Mesothelial cell of epicardium (in vitro differentiated cells): ENCODE measurements around the gene ATAD1. TPM values are rescaled to one million over a fixed set of nuclear protein-coding genes. Genes with fewer than 3 reads are reported as not detected.

Experiments used
- DNase-seq, 2 experiments: peaks; one replicate each; pipeline ENCODE4 v3.0.0; 2021; ENCODE audit warnings: low spot score in 2 of 2; ENCODE audit not compliant: unreplicated experiment in 2 of 2
- H3K27ac Mint-ChIP-seq: 2 replicates; pipeline ENCODE4 v1.8.0; 2021; ENCODE audit warnings: mixed read lengths
- H3K27me3 Mint-ChIP-seq: 2 replicates; pipeline ENCODE4 v1.8.0; 2021; ENCODE audit warnings: low read depth, mixed read lengths
- H3K36me3 Mint-ChIP-seq: 2 replicates; pipeline ENCODE4 v1.8.0; 2021; ENCODE audit warnings: mixed read lengths
- H3K4me1 Mint-ChIP-seq: 2 replicates; pipeline ENCODE4 v1.8.0; 2021; ENCODE audit warnings: mixed read lengths
- H3K4me3 Mint-ChIP-seq: 2 replicates; pipeline ENCODE4 v1.8.0; 2021; ENCODE audit warnings: mild to moderate bottlenecking, moderate library complexity, mixed read lengths
- H3K9me3 Mint-ChIP-seq: 2 replicates; pipeline ENCODE4 v1.8.0; 2021; ENCODE audit warnings: mixed read lengths
- CTCF ChIP-seq: fragments of 200-600 bp; sonication (generic); IDR thresholded peaks from one replicate; pipeline ENCODE4 v1.5.0; 2021; ENCODE audit warnings: antibody characterized with exemption; ENCODE audit not compliant: unreplicated experiment
- total RNA-seq: library from RNA; stranded (reverse); gene quantifications from 3 replicates; pipeline ENCODE4 v1.2.1, GENCODE V29; 2021

ATAD1 gene
- total RNA-seq, 1 donor from 2014 or later: 54.3 TPM

GRCh38 chr10:87842220-87842641 is 24.2 kb upstream of the ATAD1 start:
- H3K4me3 Mint-ChIP-seq: no peak overlapping the region
- H3K9me3 Mint-ChIP-seq: no peaks in the 10 kb centered on the region
- DNase-seq: no peak
- no peaks in the 10 kb centered on the region for H3K27me3 Mint-ChIP-seq
- no peaks in the 10 kb centered on the region for H3K36me3 Mint-ChIP-seq
- H3K4me1 Mint-ChIP-seq: peaks cover 15% of the 10 kb centered on the region
- H3K27ac Mint-ChIP-seq: no peak overlapping the region
- no peak for TF ChIP-seq CTCF

GRCh38 chr10:87841186-87841585 is 23.2 kb upstream of the ATAD1 start:
- H3K27ac Mint-ChIP-seq: no peak overlapping the region
- H3K36me3 Mint-ChIP-seq: no peaks in the 10 kb centered on the region
- H3K4me3 Mint-ChIP-seq: no peak overlapping the region
- peaks cover 13% of the 10 kb centered on the region for H3K4me1 Mint-ChIP-seq
- TF ChIP-seq CTCF: no peak
- H3K27me3 Mint-ChIP-seq: no peaks in the 10 kb centered on the region
- H3K9me3 Mint-ChIP-seq: peaks cover 6% of the 10 kb centered on the region
- DNase-seq: no peak

- no peaks in the 10 kb centered on the region for H3K36me3 Mint-ChIP-seq
- H3K27ac Mint-ChIP-seq: no peak overlapping the region
- no peak overlapping the region for H3K4me3 Mint-ChIP-seq
- H3K27me3 Mint-ChIP-seq: peaks cover 4% of the 10 kb centered on the region
- H3K4me1 Mint-ChIP-seq: peaks cover 7% of the 10 kb centered on the region
- DNase-seq: no peak
- peaks cover 9% of the 10 kb centered on the region for H3K9me3 Mint-ChIP-seq
- TF ChIP-seq CTCF: no peak
These were observed 20.6 kb upstream of the ATAD1 start for GRCh38 chr10:87838650-87839049.

- Mint-ChIP-seq H3K4me3 (no peak overlapping the region), H3K4me1 (peaks cover 2% of the 10 kb centered on the region), H3K27me3 (peaks cover 4% of the 10 kb centered on the region), H3K36me3 (no peaks in the 10 kb centered on the region), H3K27ac (no peak overlapping the region), H3K9me3 (peaks cover 9% of the 10 kb centered on the region)
- no peak for TF ChIP-seq CTCF
- DNase-seq: no peak
These were observed 19.4 kb upstream of the ATAD1 start for GRCh38 chr10:87837445-87837844.

- H3K4me1 Mint-ChIP-seq: no peaks in the 10 kb centered on the region
- no peak for DNase-seq
- peaks cover 4% of the 10 kb centered on the region for H3K27me3 Mint-ChIP-seq
- no peak overlapping the region for H3K27ac Mint-ChIP-seq
- H3K9me3 Mint-ChIP-seq: peaks cover 9% of the 10 kb centered on the region
- TF ChIP-seq CTCF: no peak
- no peaks in the 10 kb centered on the region for H3K36me3 Mint-ChIP-seq
- no peak overlapping the region for H3K4me3 Mint-ChIP-seq
These were observed 18.1 kb upstream of the ATAD1 start for GRCh38 chr10:87836098-87836497.
